IMR-90 (cell line): ENCODE measurements around the gene PLA2G12B.

Experiments used
- CTCF ChIP-seq: conservative IDR thresholded peaks from 2 replicates; pipeline ENCODE4 v1.5.1; 2012; ENCODE audit warnings: mild to moderate bottlenecking, low read depth, low read length, improper control_type of control experiment
- FOS ChIP-seq: fragments of 150-350 bp; IDR thresholded peaks from 2 replicates; pipeline ENCODE4 v1.6.1; 2016; ENCODE audit warnings: low read depth, low read length
- MAZ ChIP-seq: IDR thresholded peaks from 2 replicates; pipeline ENCODE4 v1.6.1; 2012; ENCODE audit warnings: low read depth, mild to moderate bottlenecking, low read length, improper control_type of control experiment, moderate library complexity, borderline replicate concordance
- MXI1 ChIP-seq: IDR thresholded peaks from 2 replicates; pipeline ENCODE4 v1.6.1; 2012; ENCODE audit warnings: low read depth, mild to moderate bottlenecking, low read length, moderate library complexity, borderline replicate concordance
- POLR2A ChIP-seq: IDR thresholded peaks from 2 replicates; pipeline ENCODE4 v1.6.1; 2012; ENCODE audit warnings: mild to moderate bottlenecking, low read depth, low read length
- SMC3 ChIP-seq: fragments of 150-350 bp; IDR thresholded peaks from 2 replicates; pipeline ENCODE4 v1.6.1; 2016; ENCODE audit warnings: low read depth, mild to moderate bottlenecking, antibody characterized with exemption, low read length, moderate library complexity

DNA sequence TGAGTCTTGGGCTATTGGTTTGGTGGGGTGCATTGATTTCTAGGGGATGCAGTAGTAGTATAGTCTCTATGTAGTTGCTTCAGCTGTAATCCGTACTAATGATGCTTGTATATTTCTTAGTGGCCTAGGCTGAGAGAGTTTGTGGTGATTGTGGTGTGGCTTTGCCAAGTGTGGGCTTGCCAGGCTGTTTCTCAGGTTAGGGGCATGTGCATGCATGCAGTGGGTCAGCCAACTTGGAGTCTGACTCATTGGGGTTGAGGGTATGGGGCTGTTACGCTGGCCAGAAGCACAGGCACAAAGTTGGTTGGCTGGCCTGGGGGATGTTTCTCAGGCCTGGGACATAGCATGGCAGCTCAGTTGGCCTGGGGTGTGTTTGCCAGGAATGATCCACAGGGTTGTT lies 25.7 kb upstream of the PLA2G12B start:
- TF ChIP-seq POLR2A (no peak), MXI1 (no peak), CTCF (no peak), SMC3 (no peak), FOS (no peak), MAZ (no peak)
